GM10266 (cell line): ENCODE data around the gene MPPED1.

Source experiments
- DNase-seq: peaks from one replicate; pipeline ENCODE4 v3.0.0; 2012; ENCODE audit errors: extremely low spot score
- CTCF ChIP-seq: IDR thresholded peaks from 2 replicates; pipeline ENCODE4 v1.5.1; 2012; ENCODE audit warnings: mild to moderate bottlenecking, low read depth; ENCODE audit not compliant: control insufficient read depth, insufficient read depth; ENCODE audit errors: missing control alignments

Gene MPPED1

GRCh38 chr22:43543522-43544288 is 131.9 kb downstream of the MPPED1 start:
- no peak for DNase-seq
- TF ChIP-seq CTCF, result no peak

- no peak for TF ChIP-seq CTCF
- no peak for DNase-seq
These were observed 132.5 kb downstream of the MPPED1 start for GRCh38 chr22:43544289-43544673.

DNA sequence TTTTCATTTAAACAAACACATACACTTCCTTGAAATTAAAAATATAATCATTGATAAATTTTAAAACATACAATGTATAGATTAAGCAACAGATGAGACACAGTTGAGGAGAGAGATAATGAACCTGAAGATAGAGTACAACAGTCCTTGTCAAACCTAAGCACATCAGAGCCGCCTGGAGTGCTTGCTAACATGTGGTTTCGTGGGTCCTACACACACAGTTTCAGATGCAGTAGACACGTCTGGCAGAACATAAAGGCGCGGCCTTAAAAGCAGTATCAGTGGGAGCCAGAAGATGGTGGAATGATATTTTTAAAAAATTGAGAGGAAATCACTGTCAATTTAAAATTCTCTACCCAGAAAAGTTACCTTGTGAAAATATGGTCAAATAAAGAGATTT is 134.4 kb downstream of the MPPED1 start:
- TF ChIP-seq CTCF, result no peak
- no peak for DNase-seq

- no peak for TF ChIP-seq CTCF
- no peak for DNase-seq
These were observed 138.3 kb downstream of the MPPED1 start for GRCh38 chr22:43550024-43550620.

DNA sequence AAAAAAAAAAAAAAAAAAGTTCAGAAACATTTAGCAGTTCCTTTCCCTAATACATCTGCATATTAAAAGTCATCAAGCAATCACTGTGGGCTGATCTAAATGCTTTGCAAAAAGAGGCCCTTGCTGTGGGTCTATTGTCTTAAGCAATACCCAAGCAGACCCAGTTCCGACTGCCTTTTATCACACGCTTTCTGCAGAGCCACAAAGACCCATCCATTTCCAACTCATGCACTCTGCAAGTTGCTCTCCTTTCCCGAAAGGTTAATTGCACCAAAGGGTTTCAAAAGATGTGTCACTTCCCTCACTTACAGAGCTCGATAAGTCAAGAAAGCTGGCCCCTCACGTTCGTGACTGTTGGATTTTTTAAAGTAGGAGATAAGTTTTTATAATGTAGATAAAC is 138.9 kb downstream of the MPPED1 start:
- TF ChIP-seq CTCF, result no peak
- no peak for DNase-seq

- no peak for TF ChIP-seq CTCF
- no peak for DNase-seq
These were observed 141.8 kb downstream of the MPPED1 start for GRCh38 chr22:43553451-43554258.
